Activated CD4-positive, alpha-beta T cell treated with anti-CD3 and anti-CD28 coated beads, Interleukin-2, Interleukin-6, amounts not matched to agents 100 ng/mL and 50 ng/mL, durations not matched to agents 16 hours and 8 hours (primary cell): ENCODE results near the gene HSD11B1.
"Not testable (repeated sequence)": the region's sequence is repeated elsewhere in the genome, so short reads cannot be mapped to it uniquely, and the experiment has no call there.

Source experiments
- DNase-seq: peaks from one replicate; pipeline ENCODE4 v3.0.0-alpha.2; 2020

The HSD11B1 gene

GRCh38 chr1:209692296-209692695, 12.3 kb upstream of the HSD11B1 start:
- DNase-seq, result no peak

DNA sequence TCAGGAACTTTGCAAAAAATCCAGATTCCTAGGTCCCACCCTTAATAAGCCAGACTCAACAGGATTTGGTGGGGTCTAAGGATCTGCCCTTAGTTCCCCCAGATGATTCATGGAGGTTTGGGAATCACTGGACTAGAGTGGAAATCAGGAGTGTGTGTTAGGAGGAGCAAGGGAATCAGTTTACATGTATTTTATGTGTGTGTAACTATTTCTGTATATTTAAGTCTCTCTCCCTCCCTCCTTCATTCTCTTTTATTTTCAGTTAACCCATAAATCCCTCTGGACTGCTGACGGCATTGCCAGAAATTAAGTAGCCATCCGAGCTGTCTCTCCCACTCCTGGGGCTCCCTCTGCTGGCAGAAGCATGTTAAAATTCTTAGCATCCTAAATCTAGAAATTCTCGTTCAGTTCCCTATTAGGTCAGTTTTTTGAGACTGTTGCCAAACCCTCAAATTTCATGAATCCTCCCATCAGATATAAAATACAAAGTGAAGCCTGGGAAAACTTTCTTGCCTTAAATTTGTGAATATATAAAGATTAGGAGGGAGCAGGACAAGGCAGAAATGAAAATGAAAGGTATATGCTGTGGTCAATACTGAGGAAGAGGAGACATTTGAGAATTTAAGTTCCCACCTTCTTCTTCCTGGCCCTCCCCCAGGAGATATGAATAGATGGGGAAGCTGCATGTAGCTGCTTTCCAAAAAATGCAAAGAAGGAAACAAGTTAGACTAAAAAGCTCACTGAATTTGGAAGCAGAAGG, 11.7 kb upstream of the HSD11B1 start:
- peak; percentile 87 for DNase-seq

- DNase-seq, result no peak
These were observed 8.0 kb upstream of the HSD11B1 start for GRCh38 chr1:209696673-209697072.

DNA sequence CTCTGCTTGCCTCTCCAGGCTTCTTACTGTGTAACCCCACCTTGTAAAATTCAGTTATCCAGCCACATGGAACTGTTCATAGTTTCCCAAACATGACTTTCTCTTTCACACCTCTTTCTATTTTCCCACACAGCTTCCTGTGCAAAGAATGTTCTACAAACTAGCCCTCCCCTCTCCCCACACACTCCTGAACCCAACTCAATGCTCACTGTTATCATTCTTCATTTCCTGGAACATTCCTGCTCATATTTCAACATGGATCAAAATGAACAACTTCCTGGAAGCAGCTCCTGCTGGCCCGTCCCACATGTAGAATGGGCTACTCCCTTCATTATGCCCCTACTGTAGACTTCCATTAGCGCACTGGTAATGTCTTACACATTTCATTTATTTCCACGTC, 7.5 kb upstream of the HSD11B1 start:
- DNase-seq, result no peak

DNA sequence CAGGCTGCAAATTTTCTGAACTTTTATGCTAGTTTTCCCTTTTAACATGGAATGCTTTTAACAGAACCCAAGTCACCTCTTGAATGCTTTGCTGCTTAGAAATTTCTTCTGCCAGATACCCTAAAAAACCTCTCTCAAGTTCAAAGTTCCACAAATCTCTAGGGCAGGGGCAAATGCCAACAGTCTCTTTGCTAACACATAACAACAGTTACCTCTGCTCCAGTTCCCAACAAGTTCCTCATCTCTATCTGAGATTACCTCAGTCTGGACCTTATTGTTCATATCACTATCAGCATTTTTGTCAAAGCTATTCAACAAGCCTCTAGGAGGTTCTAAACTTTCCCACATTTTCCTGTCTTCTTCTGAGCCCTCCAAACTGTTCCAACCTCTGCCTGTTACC, 4.0 kb upstream of the HSD11B1 start:
- not testable (repeated sequence) for DNase-seq

- no peak for DNase-seq
These were observed 1.8 kb upstream of the HSD11B1 start for GRCh38 chr1:209702832-209703231.

GRCh38 chr1:209703834-209704504, 677 bp upstream of the HSD11B1 start:
- DNase-seq, result peak; percentile 44

DNA sequence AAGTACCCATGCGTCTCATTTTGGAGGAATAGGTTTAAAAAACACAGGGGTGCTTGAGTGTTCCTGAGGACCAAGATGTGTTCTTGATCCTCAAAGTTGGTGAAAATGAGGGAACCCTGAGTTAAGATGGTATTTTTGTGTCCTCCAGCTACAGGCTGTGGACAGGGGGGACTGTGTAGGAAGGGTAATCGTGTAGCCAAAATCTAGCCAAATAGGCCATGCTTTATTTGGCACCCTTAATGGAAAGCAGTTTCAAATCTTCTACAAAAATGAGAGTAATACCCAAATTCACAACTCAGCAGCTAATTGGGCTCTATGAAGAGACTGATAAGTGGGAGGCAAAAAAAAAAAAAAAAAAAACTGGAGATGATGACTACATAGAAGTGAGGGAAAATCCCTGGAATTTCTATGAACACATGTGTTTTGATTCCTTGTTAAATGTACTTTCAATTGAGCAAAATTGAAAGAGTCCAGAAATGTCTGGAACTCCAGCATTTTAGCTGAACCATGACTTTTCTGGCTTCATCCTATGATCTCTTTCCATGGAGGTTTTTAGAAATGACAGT, 470 bp downstream of the HSD11B1 start:
- DNase-seq, result no peak

- DNase-seq, result no peak
These were observed 2.0 kb downstream of the HSD11B1 start for GRCh38 chr1:209706622-209707021.

- no peak for DNase-seq
These were observed 2.7 kb downstream of the HSD11B1 start for GRCh38 chr1:209707308-209707707.

- DNase-seq, result no peak
These were observed 3.7 kb downstream of the HSD11B1 start for GRCh38 chr1:209708297-209708696.

- peak; percentile 61 for DNase-seq
These were observed 5.4 kb downstream of the HSD11B1 start for GRCh38 chr1:209710093-209710492.

DNA sequence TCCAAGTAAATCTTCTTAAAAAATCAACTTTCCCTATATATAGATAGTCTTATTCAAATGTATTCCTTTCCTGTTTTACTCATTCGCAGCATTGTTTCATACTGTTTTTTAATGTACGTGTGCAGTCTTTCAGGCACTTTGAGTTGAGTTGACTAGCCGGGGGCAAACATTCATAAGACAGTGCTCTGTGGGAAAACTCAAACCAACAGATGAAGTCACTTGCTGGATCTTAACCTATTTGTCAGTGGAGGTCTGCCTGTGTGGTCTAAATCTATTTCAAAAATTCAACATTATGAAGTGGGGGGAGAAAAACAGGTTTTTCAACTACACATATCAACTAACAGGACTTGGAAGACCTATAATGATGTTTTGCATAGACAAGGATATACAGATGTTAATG, 6.2 kb downstream of the HSD11B1 start:
- no peak for DNase-seq

DNA sequence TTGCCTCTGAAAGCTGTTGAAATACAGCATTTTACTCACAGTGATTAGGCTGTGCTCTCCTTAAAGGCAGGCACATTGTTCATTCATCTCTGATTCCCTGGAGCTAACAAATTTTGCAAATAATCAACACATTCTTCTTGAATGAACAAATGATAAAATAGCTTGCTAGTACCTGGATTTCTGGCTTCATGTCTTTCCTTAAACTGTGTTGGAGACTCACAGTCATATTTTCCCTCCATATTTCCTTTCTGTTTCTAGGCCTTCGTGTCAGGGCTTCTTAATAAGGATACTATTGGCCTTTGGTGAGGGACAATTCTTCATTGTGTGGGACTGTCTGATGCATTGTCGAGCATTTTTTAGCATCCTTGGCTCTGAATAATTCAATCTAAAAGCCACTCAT, 9.7 kb downstream of the HSD11B1 start:
- no peak for DNase-seq

DNA sequence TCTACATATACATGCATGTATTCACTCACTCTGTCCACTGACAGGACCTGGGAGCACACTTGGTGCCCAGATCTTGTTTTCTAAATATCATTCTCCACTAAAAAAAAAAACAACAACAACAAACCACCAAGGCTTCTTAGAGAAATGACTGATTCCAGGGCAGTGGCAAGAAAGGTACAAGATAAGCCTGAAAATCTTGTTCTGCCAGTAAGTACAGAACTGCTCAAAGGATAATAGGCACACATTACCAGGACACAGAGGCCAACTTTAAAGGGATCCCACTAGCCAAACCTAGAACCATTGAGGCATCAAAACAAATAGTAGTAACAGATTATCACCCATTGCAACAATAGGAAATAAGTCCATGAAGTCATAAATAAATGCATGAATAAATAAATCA, 10.7 kb downstream of the HSD11B1 start:
- no peak for DNase-seq

DNA sequence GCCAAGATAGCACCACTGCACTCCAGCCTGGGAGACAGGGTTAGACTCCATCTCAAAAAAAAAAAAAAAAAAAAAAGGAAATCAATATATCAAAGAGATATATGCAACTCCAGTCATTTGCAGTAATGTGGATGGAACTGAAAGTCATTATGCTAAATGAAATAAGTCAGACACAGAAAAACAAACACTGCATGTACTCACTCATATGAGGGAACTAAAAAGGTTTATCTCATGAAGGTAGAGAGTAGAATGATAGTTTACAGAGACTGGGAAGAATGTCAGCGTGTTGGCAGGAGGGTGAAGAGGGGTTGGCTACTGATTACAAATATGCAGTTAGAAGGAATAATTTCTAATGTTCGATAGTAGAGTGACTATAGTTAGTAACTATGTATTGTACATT, 13.2 kb downstream of the HSD11B1 start:
- no peak for DNase-seq

DNA sequence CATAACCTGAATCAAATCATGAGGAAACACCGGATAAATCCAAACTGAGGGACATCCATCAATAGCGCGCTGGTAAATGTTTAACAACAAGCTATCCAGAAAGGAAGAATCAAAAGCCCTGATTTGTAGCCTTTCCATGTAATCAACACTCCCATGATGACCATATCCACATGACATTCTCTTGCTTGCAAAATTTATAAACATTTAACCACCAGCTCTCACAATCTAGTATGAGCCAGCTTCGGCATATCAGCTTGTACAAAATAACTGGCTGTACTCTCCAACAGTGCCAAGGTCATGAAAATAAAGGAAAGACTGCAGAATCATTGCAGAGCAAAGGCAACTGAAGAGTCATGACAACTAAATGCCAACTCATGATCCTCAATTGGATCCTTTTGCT, 15.7 kb downstream of the HSD11B1 start:
- no peak for DNase-seq

GRCh38 chr1:209720826-209721225, 16.2 kb downstream of the HSD11B1 start:
- DNase-seq, result no peak

DNA sequence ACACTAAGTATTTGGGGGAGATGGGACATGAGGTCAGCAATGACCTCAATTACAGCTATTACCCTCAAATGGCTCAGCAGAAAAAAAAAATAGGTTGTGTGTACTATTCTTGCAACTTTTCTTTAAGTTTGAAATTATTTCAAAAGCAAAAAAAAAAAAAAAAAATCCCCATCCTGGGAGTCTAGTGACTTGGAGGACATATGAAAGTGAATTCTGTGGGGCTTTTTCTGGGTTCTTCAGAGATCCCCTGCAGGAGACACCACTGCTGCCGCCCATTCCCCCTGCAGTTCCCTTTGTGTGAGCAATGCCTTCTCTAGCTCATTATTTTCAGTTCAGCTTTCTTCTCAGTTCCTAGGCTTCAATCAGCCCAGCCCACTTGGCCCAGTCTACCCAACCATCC, 16.7 kb downstream of the HSD11B1 start:
- no peak for DNase-seq

GRCh38 chr1:209723265-209723664, 18.6 kb downstream of the HSD11B1 start:
- DNase-seq, result no peak

- DNase-seq, result peak; percentile 55
These were observed 19.4 kb downstream of the HSD11B1 start for GRCh38 chr1:209723756-209724693.

DNA sequence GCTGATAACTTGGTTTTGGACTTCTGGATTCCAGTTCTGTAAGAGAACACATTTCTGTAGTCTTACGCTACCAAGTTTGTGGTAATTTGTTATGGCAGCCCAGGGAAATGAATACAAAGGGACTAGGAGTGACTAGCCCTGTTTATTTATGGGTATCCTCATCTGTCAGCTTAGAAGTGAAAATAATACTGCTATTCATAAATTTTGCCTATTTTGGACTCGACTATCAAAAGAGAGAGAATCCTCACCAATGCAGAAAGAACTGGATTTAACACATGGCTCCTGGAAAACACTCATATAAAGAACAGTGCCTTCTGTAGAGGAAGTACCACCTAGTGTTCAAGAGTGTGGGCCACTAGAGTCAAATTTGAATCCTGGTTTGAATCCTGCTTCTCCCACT, 22.6 kb downstream of the HSD11B1 start:
- DNase-seq, result no peak

- DNase-seq, result no peak
These were observed 23.1 kb downstream of the HSD11B1 start for GRCh38 chr1:209727785-209728184.
